HEK293 (cell line): ENCODE results near the gene ARHGEF40.

Source experiments
- CTCF ChIA-PET: fragments of 350-600 bp; formaldehyde crosslinking; extraction: SDS; loops from one replicate; lab custom pipeline; 2021; ENCODE audit warnings: antibody characterized with exemption; lab: Yijun Ruan, JAX
- POLR2A ChIA-PET: fragments of 300-600 bp; formaldehyde crosslinking; extraction: SDS; loops from one replicate; lab custom pipeline; 2020; ENCODE audit warnings: antibody characterized with exemption, inconsistent platforms; lab: Yijun Ruan, JAX
- H3K27ac ChIP-seq: fragments of 200-500 bp; sonication (Bioruptor generic); 2 replicates; pipeline ENCODE4 v1.5.1; 2014; ENCODE audit warnings: low read depth, low read length, control low read depth, inconsistent platforms; ENCODE audit errors: extremely low read depth
- H3K36me3 ChIP-seq, 2 experiments: fragments of 200-500 bp in 1 of 2; sonication (Bioruptor generic) in 1 of 2; 1 replicate in 1 of 2; 2 replicates in 1 of 2; pipeline ENCODE4 v1.5.1; 2014 to 2017; ENCODE audit warnings: inconsistent platforms in 2 of 2, low read length in 2 of 2; ENCODE audit not compliant: control insufficient read depth in 2 of 2, insufficient read depth in 1 of 2
- H3K4me1 ChIP-seq: fragments of 200-500 bp; sonication (Bioruptor generic); 2 replicates; pipeline ENCODE4 v1.5.1; 2014; ENCODE audit warnings: mild to moderate bottlenecking, low read length, inconsistent platforms; ENCODE audit not compliant: control insufficient read depth, insufficient read depth
- H3K4me3 ChIP-seq: 2 replicates; pipeline ENCODE4 v1.5.1; 2011; ENCODE audit warnings: low read depth, mild to moderate bottlenecking, control low read depth, low read length, moderate library complexity
- H3K9me3 ChIP-seq: fragments of 200-500 bp; sonication (Bioruptor generic); 2 replicates; pipeline ENCODE4 v1.5.1; 2014; ENCODE audit warnings: low read depth, low read length, inconsistent platforms; ENCODE audit not compliant: control insufficient read depth, insufficient read depth
- KLF1 ChIP-seq: fragments of 450-650 bp; formaldehyde crosslinking; IDR thresholded peaks from 2 replicates; pipeline ENCODE4 v1.5.1; 2016; ENCODE audit warnings: missing biosample characterization, missing genetic modification characterization
- MZF1 ChIP-seq: fragments of 450-650 bp; formaldehyde crosslinking; IDR thresholded peaks from 2 replicates; pipeline ENCODE4 v1.5.1; 2017; ENCODE audit warnings: missing biosample characterization, missing genetic modification characterization, borderline replicate concordance
- REST ChIP-seq: fragments of 450-650 bp; formaldehyde crosslinking; IDR thresholded peaks from 2 replicates; pipeline ENCODE4 v1.5.1; 2016; ENCODE audit warnings: missing biosample characterization, missing genetic modification characterization
- SCRT2 ChIP-seq: fragments of 450-650 bp; formaldehyde crosslinking; IDR thresholded peaks from 2 replicates; pipeline ENCODE4 v1.5.1; 2016; ENCODE audit warnings: missing biosample characterization, missing genetic modification characterization
- SP7 ChIP-seq: fragments of 450-650 bp; formaldehyde crosslinking; IDR thresholded peaks from 2 replicates; pipeline ENCODE4 v1.5.1; 2016; ENCODE audit warnings: missing biosample characterization, missing genetic modification characterization
- WT1 ChIP-seq: fragments of 450-650 bp; formaldehyde crosslinking; IDR thresholded peaks from 2 replicates; pipeline ENCODE4 v1.5.1; 2016; ENCODE audit warnings: missing biosample characterization, missing genetic modification characterization
- ZBTB49 ChIP-seq: fragments of 450-650 bp; formaldehyde crosslinking; IDR thresholded peaks from 2 replicates; pipeline ENCODE4 v1.5.1; 2016; ENCODE audit warnings: missing biosample characterization, missing genetic modification characterization, low read depth
- ZNF121 ChIP-seq: fragments of 450-650 bp; formaldehyde crosslinking; IDR thresholded peaks from 2 replicates; pipeline ENCODE4 v1.5.1; 2016; ENCODE audit warnings: missing biosample characterization, missing genetic modification characterization
- ZNF16 ChIP-seq: fragments of 450-650 bp; formaldehyde crosslinking; IDR thresholded peaks from 2 replicates; pipeline ENCODE4 v1.5.1; 2016; ENCODE audit warnings: low read depth, missing biosample characterization, missing genetic modification characterization
- ZNF18 ChIP-seq: fragments of 450-650 bp; formaldehyde crosslinking; IDR thresholded peaks from 2 replicates; pipeline ENCODE4 v1.5.1; 2016; ENCODE audit warnings: missing biosample characterization, missing genetic modification characterization
- ZNF2 ChIP-seq: fragments of 450-650 bp; formaldehyde crosslinking; IDR thresholded peaks from 2 replicates; pipeline ENCODE4 v1.5.1; 2016; ENCODE audit warnings: missing biosample characterization, missing genetic modification characterization
- ZNF221 ChIP-seq: fragments of 450-650 bp; formaldehyde crosslinking; IDR thresholded peaks from 2 replicates; pipeline ENCODE4 v1.5.1; 2017; ENCODE audit warnings: missing biosample characterization, missing genetic modification characterization, borderline replicate concordance
- ZNF366 ChIP-seq: fragments of 450-650 bp; formaldehyde crosslinking; conservative IDR thresholded peaks from 2 replicates; pipeline ENCODE4 v1.5.1; 2016; ENCODE audit warnings: missing biosample characterization, missing genetic modification characterization
- ZNF514 ChIP-seq: fragments of 450-650 bp; formaldehyde crosslinking; IDR thresholded peaks from 2 replicates; pipeline ENCODE4 v1.5.1; 2016; ENCODE audit warnings: missing biosample characterization, missing genetic modification characterization
- ZNF529 ChIP-seq: fragments of 450-650 bp; formaldehyde crosslinking; IDR thresholded peaks from 2 replicates; pipeline ENCODE4 v1.5.1; 2017; ENCODE audit warnings: missing genetic modification characterization, missing biosample characterization; ENCODE audit not compliant: insufficient replicate concordance
- ZNF555 ChIP-seq: fragments of 450-650 bp; formaldehyde crosslinking; conservative IDR thresholded peaks from 2 replicates; pipeline ENCODE4 v1.5.1; 2017; ENCODE audit warnings: missing biosample characterization, mild to moderate bottlenecking, missing genetic modification characterization, inconsistent platforms
- ZNF571 ChIP-seq: fragments of 450-650 bp; formaldehyde crosslinking; IDR thresholded peaks from 2 replicates; pipeline ENCODE4 v1.5.0; 2017; ENCODE audit warnings: missing biosample characterization, missing genetic modification characterization
- ZNF596 ChIP-seq: fragments of 450-650 bp; IDR thresholded peaks from 2 replicates; pipeline ENCODE4 v1.5.0; 2018; ENCODE audit warnings: missing biosample characterization, mild to moderate bottlenecking, missing genetic modification characterization, moderate library complexity
- ZNF704 ChIP-seq: fragments of 450-650 bp; formaldehyde crosslinking; IDR thresholded peaks from 2 replicates; pipeline ENCODE4 v1.5.1; 2016; ENCODE audit warnings: missing biosample characterization, missing genetic modification characterization
- ZSCAN23 ChIP-seq: fragments of 450-650 bp; formaldehyde crosslinking; IDR thresholded peaks from 2 replicates; pipeline ENCODE4 v1.5.1; 2016; ENCODE audit warnings: missing biosample characterization, missing genetic modification characterization
- TF ChIP-seq, protein P1 (sequence below): sonication (generic); formaldehyde crosslinking; IDR thresholded peaks from 2 replicates; pipeline ENCODE4 v1.8.1; 2022; ENCODE audit warnings: mild to moderate bottlenecking, moderate library complexity, missing genetic modification reagents
- TF ChIP-seq, protein P2 (sequence below): fragments of 450-650 bp; formaldehyde crosslinking; IDR thresholded peaks from 2 replicates; pipeline ENCODE4 v1.5.1; 2017; ENCODE audit warnings: missing biosample characterization, mild to moderate bottlenecking, missing genetic modification characterization, moderate library complexity
- TF ChIP-seq, protein P3 (sequence below): fragments of 450-650 bp; formaldehyde crosslinking; IDR thresholded peaks from 2 replicates; pipeline ENCODE4 v1.5.1; 2017; ENCODE audit warnings: missing biosample characterization, missing genetic modification characterization

ARHGEF40 gene

DNA sequence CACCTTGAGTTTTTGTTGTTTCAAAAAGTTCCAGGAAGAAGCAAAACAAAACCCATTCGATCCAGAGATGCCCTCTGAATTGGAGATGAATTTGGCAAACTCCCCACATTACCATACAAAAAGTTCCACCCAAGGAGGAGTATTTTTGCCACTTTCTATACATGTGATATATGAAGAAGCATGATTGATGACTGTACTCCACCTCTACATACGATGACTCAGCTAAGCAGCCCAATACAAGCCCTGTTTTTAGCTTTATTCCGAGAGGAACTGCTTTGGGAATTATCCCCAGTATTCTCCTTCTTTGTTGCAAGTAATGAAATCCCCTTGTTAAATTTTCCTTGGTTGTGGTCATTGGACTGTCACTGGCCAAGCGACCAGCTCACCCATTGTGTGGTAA is 42.2 kb downstream of the ARHGEF40 start:
- 0 out of 2 replicates have a peak, but pooled peaks cover 2% of the 10 kb centered on the region for H3K4me1 ChIP-seq
- TF ChIP-seq, protein P1, sequence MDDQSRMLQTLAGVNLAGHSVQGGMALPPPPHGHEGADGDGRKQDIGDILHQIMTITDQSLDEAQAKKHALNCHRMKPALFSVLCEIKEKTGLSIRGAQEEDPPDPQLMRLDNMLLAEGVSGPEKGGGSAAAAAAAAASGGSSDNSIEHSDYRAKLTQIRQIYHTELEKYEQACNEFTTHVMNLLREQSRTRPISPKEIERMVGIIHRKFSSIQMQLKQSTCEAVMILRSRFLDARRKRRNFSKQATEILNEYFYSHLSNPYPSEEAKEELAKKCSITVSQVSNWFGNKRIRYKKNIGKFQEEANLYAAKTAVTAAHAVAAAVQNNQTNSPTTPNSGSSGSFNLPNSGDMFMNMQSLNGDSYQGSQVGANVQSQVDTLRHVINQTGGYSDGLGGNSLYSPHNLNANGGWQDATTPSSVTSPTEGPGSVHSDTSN = no peak
- TF ChIP-seq WT1 (tag by site-specific recombination) (no peak), MZF1 (tag by site-specific recombination) (no peak), ZNF704 (tag by site-specific recombination) (no peak), REST (tag by site-specific recombination) (no peak), ZNF121 (tag by site-specific recombination) (no peak), ZBTB49 (no peak), KLF1 (tag by site-specific recombination) (no peak), ZNF596 (tag by site-specific recombination) (no peak), ZNF2 (tag by site-specific recombination) (no peak), ZNF221 (tag by site-specific recombination) (no peak), ZNF366 (tag by site-specific recombination) (no peak), ZNF529 (tag by site-specific recombination) (no peak), SCRT2 (no peak), ZNF514 (tag by site-specific recombination) (no peak), ZNF555 (no peak)
- H3K36me3 ChIP-seq = no peaks in the 10 kb centered on the region
- H3K9me3 ChIP-seq = no peaks in the 10 kb centered on the region
- ChIA-PET CTCF (interaction anchor here (0.8 to 1.1 kb wide), 2 partner anchors 8 to 70 kb away, joined by 3 read pairs; no protein-coding TSS in a partner anchor), POLR2A (interaction anchor here (0.6 to 0.7 kb wide), 2 partner anchors 17 to 22 kb away, joined by 3 to 5 read pairs; no protein-coding TSS in a partner anchor)
- no peak overlapping the region for H3K4me3 ChIP-seq
- no peak overlapping the region for H3K27ac ChIP-seq

DNA sequence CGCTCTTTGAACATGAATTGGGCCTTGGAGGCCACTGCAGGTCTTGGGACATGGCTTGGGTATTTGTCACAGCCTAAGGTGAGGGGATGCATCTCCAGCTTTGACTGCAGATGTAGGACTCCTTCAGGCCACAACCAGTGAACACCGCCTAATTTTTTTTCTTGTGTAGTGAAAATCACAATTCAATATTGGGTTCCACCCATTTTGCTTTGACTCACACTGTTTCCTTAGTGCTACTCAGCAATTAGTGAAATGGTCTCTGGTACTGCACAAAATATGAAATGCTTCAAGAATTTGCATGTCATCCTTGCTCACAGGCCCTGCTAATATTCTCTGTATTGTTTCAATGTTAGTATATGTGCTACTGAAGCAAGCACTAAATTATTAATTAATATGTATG is 43.3 kb downstream of the ARHGEF40 start:
- H3K27ac ChIP-seq = no peak overlapping the region
- no peaks in the 10 kb centered on the region for H3K4me1 ChIP-seq
- H3K9me3 ChIP-seq = no peaks in the 10 kb centered on the region
- no peaks in the 10 kb centered on the region for H3K36me3 ChIP-seq
- POLR2A ChIA-PET = no interaction called here
- CTCF ChIA-PET = interaction anchor here (1.0 to 1.1 kb wide), 2 partner anchors 9 to 99 kb away, joined by 3 read pairs; no protein-coding TSS in a partner anchor
- no peak overlapping the region for H3K4me3 ChIP-seq
- no peak for TF ChIP-seq ZNF16 (tag by site-specific recombination)
- TF ChIP-seq ZSCAN23 = no peak
- TF ChIP-seq ZNF571 = no peak
- TF ChIP-seq ZNF18 (tag by site-specific recombination) = no peak
- no peak for TF ChIP-seq SP7
- TF ChIP-seq, protein P2, sequence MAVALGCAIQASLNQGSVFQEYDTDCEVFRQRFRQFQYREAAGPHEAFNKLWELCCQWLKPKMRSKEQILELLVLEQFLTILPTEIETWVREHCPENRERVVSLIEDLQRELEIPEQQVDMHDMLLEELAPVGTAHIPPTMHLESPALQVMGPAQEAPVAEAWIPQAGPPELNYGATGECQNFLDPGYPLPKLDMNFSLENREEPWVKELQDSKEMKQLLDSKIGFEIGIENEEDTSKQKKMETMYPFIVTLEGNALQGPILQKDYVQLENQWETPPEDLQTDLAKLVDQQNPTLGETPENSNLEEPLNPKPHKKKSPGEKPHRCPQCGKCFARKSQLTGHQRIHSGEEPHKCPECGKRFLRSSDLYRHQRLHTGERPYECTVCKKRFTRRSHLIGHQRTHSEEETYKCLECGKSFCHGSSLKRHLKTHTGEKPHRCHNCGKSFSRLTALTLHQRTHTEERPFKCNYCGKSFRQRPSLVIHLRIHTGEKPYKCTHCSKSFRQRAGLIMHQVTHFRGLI (tag by site-specific recombination) = no peak
- TF ChIP-seq, protein P3, sequence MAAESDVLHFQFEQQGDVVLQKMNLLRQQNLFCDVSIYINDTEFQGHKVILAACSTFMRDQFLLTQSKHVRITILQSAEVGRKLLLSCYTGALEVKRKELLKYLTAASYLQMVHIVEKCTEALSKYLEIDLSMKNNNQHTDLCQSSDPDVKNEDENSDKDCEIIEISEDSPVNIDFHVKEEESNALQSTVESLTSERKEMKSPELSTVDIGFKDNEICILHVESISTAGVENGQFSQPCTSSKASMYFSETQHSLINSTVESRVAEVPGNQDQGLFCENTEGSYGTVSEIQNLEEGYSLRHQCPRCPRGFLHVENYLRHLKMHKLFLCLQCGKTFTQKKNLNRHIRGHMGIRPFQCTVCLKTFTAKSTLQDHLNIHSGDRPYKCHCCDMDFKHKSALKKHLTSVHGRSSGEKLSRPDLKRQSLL (tag by site-specific recombination) = no peak
